Measurements from ENCODE around the gene TMEM9.

DNA sequence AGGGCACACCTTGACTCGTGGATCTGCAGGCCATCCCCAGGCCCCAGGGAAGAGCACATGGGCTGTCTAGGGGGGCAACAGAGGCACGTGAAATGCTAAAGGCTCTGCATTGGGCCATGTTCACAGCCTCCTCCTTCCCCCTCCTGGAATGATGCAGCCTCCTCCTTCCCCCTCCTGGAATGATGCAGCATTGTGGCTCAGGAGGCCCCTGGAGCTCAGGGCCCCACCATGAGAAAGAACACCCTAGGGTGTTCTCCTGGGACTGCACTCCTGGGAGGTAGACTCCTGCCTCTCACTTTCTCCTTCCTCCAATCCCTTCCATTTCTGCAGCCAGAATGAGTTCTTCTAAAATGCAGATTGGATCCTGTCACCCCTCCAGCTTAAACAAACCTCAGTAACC is 34.8 kb upstream of the TMEM9 start:
- TF ChIP-seq, protein P1, sequence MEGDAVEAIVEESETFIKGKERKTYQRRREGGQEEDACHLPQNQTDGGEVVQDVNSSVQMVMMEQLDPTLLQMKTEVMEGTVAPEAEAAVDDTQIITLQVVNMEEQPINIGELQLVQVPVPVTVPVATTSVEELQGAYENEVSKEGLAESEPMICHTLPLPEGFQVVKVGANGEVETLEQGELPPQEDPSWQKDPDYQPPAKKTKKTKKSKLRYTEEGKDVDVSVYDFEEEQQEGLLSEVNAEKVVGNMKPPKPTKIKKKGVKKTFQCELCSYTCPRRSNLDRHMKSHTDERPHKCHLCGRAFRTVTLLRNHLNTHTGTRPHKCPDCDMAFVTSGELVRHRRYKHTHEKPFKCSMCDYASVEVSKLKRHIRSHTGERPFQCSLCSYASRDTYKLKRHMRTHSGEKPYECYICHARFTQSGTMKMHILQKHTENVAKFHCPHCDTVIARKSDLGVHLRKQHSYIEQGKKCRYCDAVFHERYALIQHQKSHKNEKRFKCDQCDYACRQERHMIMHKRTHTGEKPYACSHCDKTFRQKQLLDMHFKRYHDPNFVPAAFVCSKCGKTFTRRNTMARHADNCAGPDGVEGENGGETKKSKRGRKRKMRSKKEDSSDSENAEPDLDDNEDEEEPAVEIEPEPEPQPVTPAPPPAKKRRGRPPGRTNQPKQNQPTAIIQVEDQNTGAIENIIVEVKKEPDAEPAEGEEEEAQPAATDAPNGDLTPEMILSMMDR (IDR thresholded peaks at IDR 0.05) = no peak
- TF ChIP-seq, protein P2, sequence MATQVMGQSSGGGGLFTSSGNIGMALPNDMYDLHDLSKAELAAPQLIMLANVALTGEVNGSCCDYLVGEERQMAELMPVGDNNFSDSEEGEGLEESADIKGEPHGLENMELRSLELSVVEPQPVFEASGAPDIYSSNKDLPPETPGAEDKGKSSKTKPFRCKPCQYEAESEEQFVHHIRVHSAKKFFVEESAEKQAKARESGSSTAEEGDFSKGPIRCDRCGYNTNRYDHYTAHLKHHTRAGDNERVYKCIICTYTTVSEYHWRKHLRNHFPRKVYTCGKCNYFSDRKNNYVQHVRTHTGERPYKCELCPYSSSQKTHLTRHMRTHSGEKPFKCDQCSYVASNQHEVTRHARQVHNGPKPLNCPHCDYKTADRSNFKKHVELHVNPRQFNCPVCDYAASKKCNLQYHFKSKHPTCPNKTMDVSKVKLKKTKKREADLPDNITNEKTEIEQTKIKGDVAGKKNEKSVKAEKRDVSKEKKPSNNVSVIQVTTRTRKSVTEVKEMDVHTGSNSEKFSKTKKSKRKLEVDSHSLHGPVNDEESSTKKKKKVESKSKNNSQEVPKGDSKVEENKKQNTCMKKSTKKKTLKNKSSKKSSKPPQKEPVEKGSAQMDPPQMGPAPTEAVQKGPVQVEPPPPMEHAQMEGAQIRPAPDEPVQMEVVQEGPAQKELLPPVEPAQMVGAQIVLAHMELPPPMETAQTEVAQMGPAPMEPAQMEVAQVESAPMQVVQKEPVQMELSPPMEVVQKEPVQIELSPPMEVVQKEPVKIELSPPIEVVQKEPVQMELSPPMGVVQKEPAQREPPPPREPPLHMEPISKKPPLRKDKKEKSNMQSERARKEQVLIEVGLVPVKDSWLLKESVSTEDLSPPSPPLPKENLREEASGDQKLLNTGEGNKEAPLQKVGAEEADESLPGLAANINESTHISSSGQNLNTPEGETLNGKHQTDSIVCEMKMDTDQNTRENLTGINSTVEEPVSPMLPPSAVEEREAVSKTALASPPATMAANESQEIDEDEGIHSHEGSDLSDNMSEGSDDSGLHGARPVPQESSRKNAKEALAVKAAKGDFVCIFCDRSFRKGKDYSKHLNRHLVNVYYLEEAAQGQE (IDR thresholded peaks at IDR 0.05; ENCODE audit: insufficient read depth in 1 of 2, low read depth in 2 of 2, low read length in 1 of 2) = no peak
- TF ChIP-seq POLR2AphosphoS5 (IDR thresholded peaks at IDR 0.05; ENCODE audit: low read depth, low read length) = no peak
